Fibroblast of mammary gland (primary cell): Measurements from ENCODE around the gene UBQLN4.

Source experiments
- DNase-seq: peaks from one replicate; pipeline ENCODE4 v3.0.0-alpha.2; 2010; ENCODE audit warnings: low read depth
- H3K4me3 ChIP-seq: 2 replicates; pipeline ENCODE4 v1.5.1; 2011; ENCODE audit warnings: low read depth, mild to moderate bottlenecking, low read length, moderate library complexity; ENCODE audit not compliant: control insufficient read depth
- TF ChIP-seq, protein P1 (sequence below): conservative IDR thresholded peaks from 2 replicates; pipeline ENCODE4 v1.5.1; 2011; ENCODE audit warnings: low read depth, low read length, inconsistent platforms; ENCODE audit not compliant: control insufficient read depth, insufficient read depth

The UBQLN4 gene

DNA sequence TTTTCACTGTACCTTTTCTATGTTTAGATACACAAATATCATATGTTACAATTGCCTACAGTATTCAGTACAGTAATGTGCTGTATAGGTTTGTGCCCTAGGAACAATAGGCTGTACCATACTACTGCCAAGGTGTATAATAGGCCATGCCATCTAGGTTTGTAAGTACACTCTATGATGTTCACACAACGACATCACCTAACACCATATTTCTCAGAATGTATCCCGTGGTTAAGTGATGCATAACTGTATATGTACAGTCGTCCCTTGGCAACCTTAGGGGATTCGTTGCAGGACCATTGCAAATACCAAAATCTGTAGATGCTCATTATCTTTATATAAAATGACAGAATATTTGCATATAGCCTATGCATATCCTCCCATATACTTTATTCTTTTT is 27.0 kb downstream of the UBQLN4 start:
- H3K4me3 ChIP-seq, result no peak overlapping the region
- TF ChIP-seq, protein P1, sequence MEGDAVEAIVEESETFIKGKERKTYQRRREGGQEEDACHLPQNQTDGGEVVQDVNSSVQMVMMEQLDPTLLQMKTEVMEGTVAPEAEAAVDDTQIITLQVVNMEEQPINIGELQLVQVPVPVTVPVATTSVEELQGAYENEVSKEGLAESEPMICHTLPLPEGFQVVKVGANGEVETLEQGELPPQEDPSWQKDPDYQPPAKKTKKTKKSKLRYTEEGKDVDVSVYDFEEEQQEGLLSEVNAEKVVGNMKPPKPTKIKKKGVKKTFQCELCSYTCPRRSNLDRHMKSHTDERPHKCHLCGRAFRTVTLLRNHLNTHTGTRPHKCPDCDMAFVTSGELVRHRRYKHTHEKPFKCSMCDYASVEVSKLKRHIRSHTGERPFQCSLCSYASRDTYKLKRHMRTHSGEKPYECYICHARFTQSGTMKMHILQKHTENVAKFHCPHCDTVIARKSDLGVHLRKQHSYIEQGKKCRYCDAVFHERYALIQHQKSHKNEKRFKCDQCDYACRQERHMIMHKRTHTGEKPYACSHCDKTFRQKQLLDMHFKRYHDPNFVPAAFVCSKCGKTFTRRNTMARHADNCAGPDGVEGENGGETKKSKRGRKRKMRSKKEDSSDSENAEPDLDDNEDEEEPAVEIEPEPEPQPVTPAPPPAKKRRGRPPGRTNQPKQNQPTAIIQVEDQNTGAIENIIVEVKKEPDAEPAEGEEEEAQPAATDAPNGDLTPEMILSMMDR, result no peak
- DNase-seq, result no peak

DNA sequence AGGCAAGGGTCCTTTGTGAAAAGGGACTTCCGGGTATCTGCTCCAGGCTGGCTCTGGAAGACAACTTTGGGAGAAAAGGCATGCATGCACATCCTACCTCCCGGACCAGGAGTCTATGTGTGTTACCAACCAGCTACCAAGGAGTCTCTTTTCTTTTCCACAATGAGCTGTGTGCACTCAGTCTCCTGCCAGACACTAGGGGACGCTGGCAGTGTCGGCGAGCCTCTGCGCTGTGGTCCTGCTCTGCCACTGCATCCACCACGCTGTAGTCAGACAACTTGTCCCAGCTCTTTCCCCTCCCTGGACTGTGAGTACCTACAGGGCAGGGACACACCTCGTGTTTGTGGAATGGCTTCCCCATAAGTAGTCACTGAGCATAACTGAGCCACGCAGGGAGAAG is 27.7 kb downstream of the UBQLN4 start:
- TF ChIP-seq, protein P1, result peak; percentile 73
- peak; percentile 35 for DNase-seq
- H3K4me3 ChIP-seq, result no peak overlapping the region

DNA sequence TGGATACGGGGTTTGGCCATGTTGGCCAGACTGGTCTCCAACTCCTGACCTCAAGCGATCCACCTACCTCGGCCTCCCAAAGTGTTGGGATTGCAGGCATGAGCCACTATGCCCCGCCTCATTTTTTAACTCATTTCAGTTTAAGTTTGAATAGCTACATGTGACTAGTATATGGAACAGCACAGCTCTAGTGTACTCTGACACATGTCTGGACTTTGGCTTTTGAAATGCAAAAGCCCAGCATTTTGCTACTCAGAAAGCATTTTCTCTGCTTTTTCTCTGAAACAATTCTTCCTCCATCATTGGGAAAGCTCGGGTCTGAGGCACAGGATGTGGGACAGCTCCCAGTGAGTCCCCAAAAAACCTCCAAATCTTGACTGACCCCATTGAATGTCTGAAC is 28.8 kb downstream of the UBQLN4 start:
- DNase-seq, result no peak
- TF ChIP-seq, protein P1, result no peak
- H3K4me3 ChIP-seq, result no peak overlapping the region

DNA sequence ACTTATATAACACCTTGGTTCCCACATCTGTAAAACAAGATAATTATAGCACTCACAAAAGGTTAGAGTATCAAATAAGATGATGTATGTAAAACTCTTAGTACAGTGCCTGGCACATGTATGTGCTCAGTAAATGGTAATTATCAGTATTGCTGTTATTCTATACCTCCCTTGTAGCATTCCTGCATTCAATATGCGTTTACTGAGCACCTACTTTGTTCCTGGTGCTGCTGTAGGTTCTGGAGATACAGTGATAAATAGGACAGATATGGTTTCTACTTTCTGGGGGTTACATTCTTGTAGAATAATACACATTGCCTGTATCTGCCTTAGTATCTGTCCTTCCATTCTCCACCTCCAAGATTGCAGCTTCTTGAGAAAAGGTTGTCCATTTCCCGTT is 31.6 kb downstream of the UBQLN4 start:
- H3K4me3 ChIP-seq, result no peak overlapping the region
- no peak for DNase-seq
- TF ChIP-seq, protein P1, result no peak

DNA sequence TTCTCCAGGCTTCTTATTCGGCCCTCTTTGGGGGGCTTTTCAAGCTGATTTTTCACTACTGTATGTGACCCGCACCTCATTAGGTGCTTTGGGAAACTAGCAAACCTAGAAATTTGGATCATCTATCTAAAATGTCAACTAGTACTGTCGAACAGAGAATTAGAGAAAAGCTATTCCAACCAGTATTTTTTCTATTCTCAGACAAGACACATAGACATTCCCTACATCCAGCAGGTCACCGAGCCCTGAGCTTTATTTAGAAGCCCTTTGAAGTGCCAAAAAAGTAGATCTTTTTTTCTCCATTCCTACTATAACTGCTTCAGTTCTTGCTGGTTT is 32.5 kb downstream of the UBQLN4 start:
- DNase-seq, result no peak
- H3K4me3 ChIP-seq, result peak overlapping the region; percentile 72
- TF ChIP-seq, protein P1, result no peak

DNA sequence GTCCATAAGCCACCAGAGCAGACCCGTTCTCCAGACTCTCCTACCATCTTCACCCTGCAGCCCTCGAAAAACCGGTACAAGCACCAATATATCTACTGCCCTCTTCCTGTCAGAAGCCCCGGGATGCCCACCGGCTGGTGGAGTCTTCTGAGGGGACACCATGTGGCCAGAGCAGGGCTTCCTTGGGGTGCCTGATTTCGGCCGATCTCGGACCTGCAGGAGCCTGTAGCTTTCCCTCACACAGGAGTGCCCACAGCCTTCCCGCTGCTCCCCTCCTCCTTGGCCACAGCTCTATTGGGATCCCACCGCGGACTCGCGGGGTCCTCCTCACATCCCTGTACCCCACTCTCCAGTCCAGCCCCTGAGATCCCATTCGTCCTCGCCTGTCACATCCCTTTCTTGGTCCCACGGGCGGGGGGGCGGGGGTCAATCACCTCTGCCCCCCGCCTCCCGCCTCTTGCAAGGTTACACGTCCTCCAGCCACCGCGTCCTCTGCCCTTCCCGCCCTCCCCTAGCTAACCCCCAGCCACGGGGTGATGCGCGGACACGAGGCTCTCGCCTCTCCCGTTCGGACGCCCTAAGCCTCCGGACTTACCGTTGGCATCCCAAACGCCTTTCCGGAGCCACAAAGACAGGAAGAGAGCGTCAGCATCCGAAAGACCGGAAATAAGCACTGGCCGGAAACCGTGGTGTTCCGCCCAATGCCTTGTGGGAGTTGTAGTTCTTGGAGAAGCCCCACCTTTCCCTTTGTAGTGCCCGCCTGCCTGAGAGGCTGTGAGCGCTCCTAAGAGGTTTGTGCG is 33.1 kb downstream of the UBQLN4 start, which contains the start of gene SSR2:
TSS of gene SSR2 (minus strand) at position 659 of the 800 bp plus-strand sequence. CDS start 784 bp downstream, outside the sequence.
- TF ChIP-seq, protein P1, result no peak

DNA sequence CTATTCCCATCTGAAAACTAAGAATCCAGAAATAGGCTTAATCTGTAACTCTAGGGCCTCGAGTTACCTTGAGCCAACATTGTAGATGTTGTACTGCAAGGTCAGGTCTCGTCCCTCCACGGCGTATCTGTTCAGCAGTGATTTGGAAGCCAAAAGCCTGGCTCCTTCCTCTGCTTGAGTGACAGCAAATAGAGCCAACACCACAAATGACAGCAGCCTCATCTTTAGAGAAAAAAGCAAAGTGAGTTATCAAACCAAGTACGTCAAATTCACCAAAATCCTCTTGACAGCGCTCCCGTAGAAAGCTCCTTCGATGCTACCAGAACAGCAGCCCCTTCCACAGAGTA is 33.7 kb downstream of the UBQLN4 start:
- no peak for DNase-seq
- TF ChIP-seq, protein P1, result no peak
- H3K4me3 ChIP-seq, result peak overlapping the region; percentile 72

More for the DNA sequence above, 33.1 kb downstream of the UBQLN4 start, which contains the start of gene SSR2:
- H3K4me3 ChIP-seq, result peak within 1 kb of the TSS; percentile 72
- DNase-seq, result peak; percentile 91
